ENCODE data around the gene TMED1. TPM values are rescaled to one million over a fixed set of nuclear protein-coding genes. Genes with fewer than 3 reads are reported as not detected.
A peak's percentile ranks its signal among the peaks of the same experiment; 100 is the strongest.

The TMED1 gene
- total and polyA plus RNA-seq, 9 of the 15 experiments (the other 6 are each of a cell fraction or from before 2014, with no cell fraction given): 0.86 to 30.2 (median 23.5) TPM

- TF ChIP-seq ATF3 (IDR thresholded peaks at IDR 0.05): 0 out of 2 replicates have a peak, but pooled peaks have one; percentile 13
- TF ChIP-seq ATF3 (CRISPR knock-in tag; conservative IDR thresholded peaks at IDR 0.05): no peak
- TF ChIP-seq ZNF384 (IDR thresholded peaks at IDR 0.05; ENCODE audit: low read depth, low read length): peak; percentile 11; the same call in 1 of the 2 replicates
- TF ChIP-seq HMG20B (CRISPR knock-in tag; IDR thresholded peaks at IDR 0.05): no peak
- TF ChIP-seq ZNF518B (CRISPR knock-in tag; IDR thresholded peaks at IDR 0.05): no peak
- TF ChIP-seq DMBX1 (CRISPR knock-in tag; IDR thresholded peaks at IDR 0.05; ENCODE audit: borderline replicate concordance): no peak
- no peak for TF ChIP-seq ETV1 (tag; conservative IDR thresholded peaks at IDR 0.05; ENCODE audit: low read depth)
- no peak for TF ChIP-seq C11orf30 (IDR thresholded peaks at IDR 0.05; ENCODE audit: low read depth)
- peak; percentile 57 for TF ChIP-seq RBM25 (IDR thresholded peaks at IDR 0.05; ENCODE audit: low read depth, low read length, severe bottlenecking)
- TF ChIP-seq ZNF133 (CRISPR knock-in tag; IDR thresholded peaks at IDR 0.05): no peak
- no peak for TF ChIP-seq ERF (CRISPR knock-in tag; IDR thresholded peaks at IDR 0.05)
- no peak for TF ChIP-seq ZBTB7A (IDR thresholded peaks at IDR 0.05; ENCODE audit: borderline replicate concordance, control insufficient read depth, low read depth, low read length)
- TF ChIP-seq MCM3 (IDR thresholded peaks at IDR 0.05): no peak
- TF ChIP-seq NFATC3 (IDR thresholded peaks at IDR 0.05): no peak
- TF ChIP-seq PTBP1 (IDR thresholded peaks at IDR 0.05; ENCODE audit: low read depth, low read length): 0 out of 2 replicates have a peak, but pooled peaks have one; percentile 29
- TF ChIP-seq ZNF707 (CRISPR knock-in tag; conservative IDR thresholded peaks at IDR 0.05): no peak
- TF ChIP-seq PHB (CRISPR knock-in tag; IDR thresholded peaks at IDR 0.05): no peak
- no peak for TF ChIP-seq BMI1 (IDR thresholded peaks at IDR 0.05; ENCODE audit: low read length)
- no peak for TF ChIP-seq ETV6 (IDR thresholded peaks at IDR 0.05; ENCODE audit: borderline replicate concordance in 1 of 2, low read depth in 2 of 2, low read length in 1 of 2)
- TF ChIP-seq ETV6 (CRISPR knock-in tag; IDR thresholded peaks at IDR 0.05; ENCODE audit: borderline replicate concordance): no peak
- TF ChIP-seq PYGO2 (tag; IDR thresholded peaks at IDR 0.05): no peak
- TF ChIP-seq SMARCB1 (IDR thresholded peaks at IDR 0.05; ENCODE audit: insufficient read length, low read depth): no peak
- peak; percentile 94 for TF ChIP-seq ZFP36 (IDR thresholded peaks at IDR 0.05; ENCODE audit: low read depth, low read length, partially characterized antibody)
Measured at GRCh38 chr19:10852098-10852800, 16.2 kb upstream of the TMED1 start (continued).

All from K562 (cell line).